VCaP (cell line): ENCODE results near the gene NIFK.
"Not testable (repeated sequence)": the region's sequence is repeated elsewhere in the genome, so short reads cannot be mapped to it uniquely, and the experiment has no call there.

ENCODE experiments used
- H3K27ac ChIP-seq: fragments of 450-650 bp; 2 replicates; pipeline ENCODE4 v1.5.1; 2017
- CTCF ChIP-seq: fragments of 450-650 bp; conservative IDR thresholded peaks from 2 replicates; pipeline ENCODE4 v1.5.1; 2017; ENCODE audit warnings: mild to moderate bottlenecking, moderate library complexity

Gene NIFK

DNA sequence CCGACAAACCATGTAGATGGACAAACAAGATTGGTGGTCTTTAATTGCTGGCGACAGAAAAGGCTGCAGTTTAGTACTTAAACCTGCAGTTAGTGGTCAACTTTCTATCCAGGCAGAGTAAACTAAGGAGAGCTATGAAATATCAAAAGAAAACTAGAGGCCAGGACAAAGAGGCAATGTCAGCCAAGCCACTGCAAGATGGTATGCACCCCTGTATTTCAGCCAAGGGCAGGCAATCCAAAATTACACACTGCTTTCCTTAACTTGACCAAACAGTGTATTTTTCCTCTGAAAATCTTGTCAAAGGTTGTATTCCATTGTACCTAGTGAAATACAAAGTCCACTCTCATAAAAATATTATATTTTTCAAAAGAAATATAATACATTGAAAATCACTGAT, 9.3 kb downstream of the NIFK start:
- TF ChIP-seq CTCF, result no peak
- H3K27ac ChIP-seq, result no peak overlapping the region

DNA sequence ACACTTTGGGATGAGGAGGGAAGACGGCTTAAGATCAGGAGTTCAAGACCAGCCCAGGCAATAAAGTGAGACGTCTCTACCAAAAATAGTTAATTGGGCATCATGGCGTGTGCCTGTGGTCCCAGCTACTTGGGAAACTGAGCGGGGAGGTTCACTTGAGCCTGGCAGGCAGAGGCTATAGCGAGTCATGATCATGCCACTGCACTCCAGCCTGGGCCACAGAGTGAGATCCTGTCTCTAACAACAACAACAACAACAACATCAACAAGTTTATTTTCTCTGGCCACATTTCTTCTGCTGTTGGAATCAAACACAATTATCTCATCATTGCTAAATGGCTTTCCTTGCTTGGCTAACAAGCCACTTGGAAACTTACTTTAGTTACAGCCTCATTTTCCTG, 13.4 kb downstream of the NIFK start:
- no peak for TF ChIP-seq CTCF
- H3K27ac ChIP-seq, result no peak overlapping the region

GRCh38 chr2:121722479-121722878, 14.2 kb downstream of the NIFK start:
- H3K27ac ChIP-seq, result no peak overlapping the region

GRCh38 chr2:121721926-121722325, 14.7 kb downstream of the NIFK start:
- TF ChIP-seq CTCF, result no peak
- H3K27ac ChIP-seq, result no peak overlapping the region

More at GRCh38 chr2:121722479-121722878, 14.2 kb downstream of the NIFK start:
- no peak for TF ChIP-seq CTCF

- no peak overlapping the region for H3K27ac ChIP-seq
- TF ChIP-seq CTCF, result no peak
Measured at GRCh38 chr2:121717529-121717928, 19.1 kb downstream of the NIFK start.

GRCh38 chr2:121716126-121716525, 20.5 kb downstream of the NIFK start:
- TF ChIP-seq CTCF, result no peak
- H3K27ac ChIP-seq, result no peak overlapping the region

DNA sequence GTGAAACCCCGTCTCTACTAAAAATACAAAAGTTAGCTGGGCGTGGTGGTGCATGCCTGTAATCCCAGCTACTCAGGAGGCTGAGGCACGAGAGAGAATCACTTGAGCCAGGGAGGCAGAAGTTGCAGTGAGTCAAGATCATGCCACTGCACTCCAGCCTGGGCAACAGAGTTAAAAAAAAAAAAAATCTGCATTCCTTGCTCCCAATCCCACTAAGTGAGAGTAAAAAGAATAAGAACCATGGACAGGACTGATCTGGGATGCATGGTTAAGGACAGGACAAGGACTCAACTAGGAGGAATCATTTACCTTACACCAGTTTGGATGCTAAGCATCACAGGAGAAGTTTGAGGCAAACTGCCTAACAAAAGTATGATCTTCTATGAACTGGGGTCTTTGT, 25.2 kb downstream of the NIFK start:
- not testable (repeated sequence) for H3K27ac ChIP-seq

DNA sequence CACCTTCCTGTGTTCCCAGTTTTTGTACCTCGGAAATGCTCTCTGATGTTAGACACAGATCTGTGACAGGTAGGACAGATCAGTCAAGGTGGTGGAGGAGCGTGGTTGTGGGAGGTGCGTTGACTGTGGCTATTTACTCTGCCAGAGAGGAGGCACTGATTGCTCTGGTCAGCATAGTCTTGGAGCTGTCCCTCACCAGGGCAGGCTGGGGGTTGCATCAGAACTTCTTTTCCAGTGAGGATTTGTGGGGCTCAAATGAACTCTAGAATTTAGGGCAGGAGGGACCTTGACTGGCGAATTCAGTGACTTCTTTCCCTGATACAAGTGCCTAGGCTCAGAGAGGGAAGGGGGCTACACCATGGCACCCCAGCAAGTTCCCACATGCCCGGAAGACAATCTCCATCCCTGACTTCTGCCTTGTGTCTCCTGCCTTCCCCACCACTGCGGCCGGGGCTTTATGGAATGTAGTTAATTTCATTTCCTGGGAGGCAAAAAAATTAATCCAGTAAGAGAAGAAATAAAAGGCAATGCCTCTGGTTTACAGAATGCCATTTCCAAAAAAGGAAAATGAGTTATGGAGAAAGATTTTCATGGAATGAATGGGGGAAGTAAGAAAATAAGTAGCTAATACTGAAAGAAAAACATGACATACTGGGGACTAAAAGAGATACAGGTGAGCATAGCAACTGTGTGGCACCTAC, 26.1 kb downstream of the NIFK start:
- no peak for TF ChIP-seq CTCF
- H3K27ac ChIP-seq, result no peak overlapping the region
